ENCODE results near the gene RBFOX1. TPM values are rescaled to one million over a fixed set of nuclear protein-coding genes. Genes with fewer than 3 reads are reported as not detected.

Gene RBFOX1
- total RNA-seq, 1 donor from 2014 or later: 70.2 TPM

GRCh38 chr16:7675628-7676027 lies 343.0 kb downstream of the RBFOX1 start:
- DNase-seq: no peak
- no peak for ATAC-seq (ENCODE audit: poor library complexity)
- intact Hi-C loops (cut with DNase I): no loop called here

GRCh38 chr16:7680296-7680695 lies 347.7 kb downstream of the RBFOX1 start:
- intact Hi-C loops (cut with DNase I): no loop called here
- no peak for ATAC-seq (ENCODE audit: poor library complexity)
- DNase-seq: no peak

GRCh38 chr16:7688811-7689210 lies 356.2 kb downstream of the RBFOX1 start:
- DNase-seq (no peak), ATAC-seq (ENCODE audit: poor library complexity) (peak; percentile 45)
- intact Hi-C loops (cut with DNase I): no loop called here

GRCh38 chr16:7689234-7689633 lies 356.6 kb downstream of the RBFOX1 start:
- intact Hi-C loops (cut with DNase I): no loop called here
- no peak for DNase-seq
- no peak for ATAC-seq (ENCODE audit: poor library complexity)

GRCh38 chr16:7691533-7691932 lies 358.9 kb downstream of the RBFOX1 start:
- DNase-seq: no peak
- intact Hi-C loops (cut with DNase I): no loop called here
- ATAC-seq (ENCODE audit: poor library complexity): no peak

- no peak for ATAC-seq (ENCODE audit: poor library complexity)
- intact Hi-C loops (cut with DNase I): no loop called here
- no peak for DNase-seq
Measured at GRCh38 chr16:7703672-7704071, 371.0 kb downstream of the RBFOX1 start.

- intact Hi-C loops (cut with DNase I): no loop called here
- no peak for ATAC-seq (ENCODE audit: poor library complexity)
- DNase-seq: no peak
Measured at GRCh38 chr16:7705885-7706284, 373.2 kb downstream of the RBFOX1 start.

GRCh38 chr16:7709186-7709585 lies 376.5 kb downstream of the RBFOX1 start:
- ATAC-seq (ENCODE audit: poor library complexity) (no peak), DNase-seq (no peak)
- intact Hi-C loops (cut with DNase I): no loop called here

GRCh38 chr16:7713244-7713643 lies 380.6 kb downstream of the RBFOX1 start:
- no peak for DNase-seq
- intact Hi-C loops (cut with DNase I): no loop called here
- no peak for ATAC-seq (ENCODE audit: poor library complexity)

- ATAC-seq (ENCODE audit: poor library complexity): no peak
- DNase-seq: no peak
- intact Hi-C loops (cut with DNase I): no loop called here
Measured at GRCh38 chr16:7714775-7715174, 382.1 kb downstream of the RBFOX1 start.

- ATAC-seq (ENCODE audit: poor library complexity): no peak
- no peak for DNase-seq
- intact Hi-C loops (cut with DNase I): no loop called here
Measured at GRCh38 chr16:7716660-7717550, 384.3 kb downstream of the RBFOX1 start.

- DNase-seq: no peak
- no peak for ATAC-seq (ENCODE audit: poor library complexity)
- intact Hi-C loops (cut with DNase I): no loop called here
Measured at GRCh38 chr16:7722761-7723160, 390.1 kb downstream of the RBFOX1 start.

GRCh38 chr16:7731141-7731540 lies 398.5 kb downstream of the RBFOX1 start:
- intact Hi-C loops (cut with DNase I): no loop called here

GRCh38 chr16:7736138-7736665 lies 403.6 kb downstream of the RBFOX1 start:
- DNase-seq (no peak), ATAC-seq (ENCODE audit: poor library complexity) (no peak)
- intact Hi-C loops (cut with DNase I): no loop called here

More at GRCh38 chr16:7731141-7731540, 398.5 kb downstream of the RBFOX1 start:
- DNase-seq: no peak
- no peak for ATAC-seq (ENCODE audit: poor library complexity)

- DNase-seq (no peak), ATAC-seq (ENCODE audit: poor library complexity) (no peak)
- intact Hi-C loops (cut with DNase I): no loop called here
Measured at GRCh38 chr16:7742626-7743025, 410.0 kb downstream of the RBFOX1 start.

- ATAC-seq (ENCODE audit: poor library complexity) (no peak), DNase-seq (no peak)
- intact Hi-C loops (cut with DNase I): no loop called here
Measured at GRCh38 chr16:7744546-7745264, 412.1 kb downstream of the RBFOX1 start.

GRCh38 chr16:7745276-7745675 lies 412.6 kb downstream of the RBFOX1 start:
- DNase-seq: no peak
- ATAC-seq (ENCODE audit: poor library complexity): no peak
- intact Hi-C loops (cut with DNase I): no loop called here

GRCh38 chr16:7746941-7747340 lies 414.3 kb downstream of the RBFOX1 start:
- no peak for ATAC-seq (ENCODE audit: poor library complexity)
- intact Hi-C loops (cut with DNase I): no loop called here

GRCh38 chr16:7748522-7748921 lies 415.9 kb downstream of the RBFOX1 start:
- no peak for ATAC-seq (ENCODE audit: poor library complexity)
- intact Hi-C loops (cut with DNase I): no loop called here
- no peak for DNase-seq

More at GRCh38 chr16:7746941-7747340, 414.3 kb downstream of the RBFOX1 start:
- no peak for DNase-seq
